Small intestine (tissue), 7 donors: ENCODE measurements around the gene DAGLB. TPM values are rescaled to one million over a fixed set of nuclear protein-coding genes. Genes with fewer than 3 reads are reported as not detected.
"Not testable (repeated sequence)": the region's sequence is repeated elsewhere in the genome, so short reads cannot be mapped to it uniquely, and the experiment has no call there.

Experiments used
- DNase-seq, 2 donors: peaks; one replicate each; pipeline versions ENCODE4 v3.0.0 to v3.0.0-alpha.2; 2013
- FAIRE-seq: peaks from 2 replicates; lab custom pipeline; 2012; peaks lifted over from hg19 to GRCh38; lab: Jason Lieb, UNC
- H3K27ac ChIP-seq, 3 donors: one replicate each; pipeline ENCODE4 v1.5.1; 2013; ENCODE audit warnings: low read length in 2 of 3, mild to moderate bottlenecking in 2 of 3, control low read depth in 1 of 3, inconsistent platforms in 1 of 3, low read depth in 1 of 3, moderate library complexity in 1 of 3
- H3K27me3 ChIP-seq, 3 donors: one replicate each; pipeline ENCODE4 v1.6.1; 2013; ENCODE audit warnings: low read length in 3 of 3, inconsistent platforms in 1 of 3; ENCODE audit not compliant: control insufficient read depth in 3 of 3, insufficient read depth in 3 of 3
- H3K36me3 ChIP-seq, 3 donors: one replicate each; pipeline ENCODE4 v1.6.1; 2013; ENCODE audit warnings: low read length in 3 of 3, inconsistent platforms in 1 of 3, low read depth in 1 of 3, mild to moderate bottlenecking in 1 of 3, moderate library complexity in 1 of 3; ENCODE audit not compliant: control insufficient read depth in 3 of 3, insufficient read depth in 2 of 3
- H3K4me1 ChIP-seq, 3 donors: one replicate each; pipeline ENCODE4 v1.6.1; 2013; ENCODE audit warnings: low read length in 2 of 3, inconsistent platforms in 1 of 3, low read depth in 1 of 3, mild to moderate bottlenecking in 1 of 3, moderate library complexity in 1 of 3; ENCODE audit not compliant: control insufficient read depth in 3 of 3, insufficient read depth in 2 of 3
- H3K4me3 ChIP-seq, 3 donors: one replicate each; pipeline ENCODE4 v1.5.1; 2013; ENCODE audit warnings: low read length in 3 of 3, control low read depth in 1 of 3, inconsistent platforms in 1 of 3, low read depth in 1 of 3, mild to moderate bottlenecking in 1 of 3, moderate library complexity in 1 of 3
- H3K9me3 ChIP-seq, 2 donors: one replicate each; pipeline ENCODE4 v1.6.1; 2013; ENCODE audit warnings: low read depth in 1 of 2, low read length in 1 of 2; ENCODE audit not compliant: control insufficient read depth in 2 of 2, insufficient read depth in 1 of 2
- whole genome bisulfite sequencing, 3 donors: extraction: QIAGEN DNeasy Blood & Tissue Kit; methylation state at CpG; one replicate each; pipeline ENCODE4 v1.1.7; 2013; 5-methylcytosine and 5-hydroxymethylcytosine counted together
- polyA plus RNA-seq, 4 donors: library from polyadenylated mRNA; stranded (reverse) in 3 of 4; unstranded in 1 of 4; fragments of 200-250 nt in 3 of 4; fragments of 120-200 nt in 1 of 4; gene quantifications; one replicate each; pipeline versions ENCODE4 v1.2.1 to v1.2.3, GENCODE V29; 2013
- donor health status: healthy with polysubstance abuse.
- donor health status: control.
- donor health status: control.
- donor health status: Bipolar disorder and iron deficiency.
- donor health status: healthy.

The DAGLB gene
- polyA plus RNA-seq, 4 donors = 8.8 to 22.4 (median 19.1) TPM

GRCh38 chr7:6403907-6404306 is 43.8 kb downstream of the DAGLB start:
- H3K9me3 ChIP-seq = no peaks in the 10 kb centered on the region
- no peak for FAIRE-seq
- peaks cover 30 to 79% (median 33%) of the 10 kb centered on the region in 3 donors for H3K36me3 ChIP-seq
- DNase-seq = no peak
- no peak overlapping the region for H3K27ac ChIP-seq
- WGBS, 3 donors = 84 to 93% (median 91%) methylated on average over 7 of the region's 7 CpGs
- H3K4me3 ChIP-seq = no peak overlapping the region
- H3K27me3 ChIP-seq = no peaks in the 10 kb centered on the region
- H3K4me1 ChIP-seq = peaks cover 0 to 4% (median 0%) of the 10 kb centered on the region in 3 donors

- WGBS, 3 donors = 94 to 97% (median 95%) methylated on average over 13 of the region's 13 CpGs
- Histone ChIP-seq H3K4me3 (no peak overlapping the region), H3K36me3 (peaks cover 28 to 74% (median 30%) of the 10 kb centered on the region in 3 donors), H3K9me3 (no peaks in the 10 kb centered on the region), H3K27me3 (no peaks in the 10 kb centered on the region), H3K27ac (no peak overlapping the region), H3K4me1 (peaks cover 0 to 7% (median 3%) of the 10 kb centered on the region in 3 donors)
- DNase-seq (no peak), FAIRE-seq (no peak)
These were observed 45.0 kb downstream of the DAGLB start for GRCh38 chr7:6402741-6403140.

GRCh38 chr7:6402041-6402440 is 45.7 kb downstream of the DAGLB start:
- H3K4me1 ChIP-seq = peaks cover 0 to 7% (median 3%) of the 10 kb centered on the region in 3 donors

GRCh38 chr7:6401536-6401935 is 46.2 kb downstream of the DAGLB start:
- Histone ChIP-seq H3K9me3 (no peaks in the 10 kb centered on the region), H3K27me3 (no peaks in the 10 kb centered on the region), H3K4me1 (peaks cover 0 to 7% (median 3%) of the 10 kb centered on the region in 3 donors), H3K27ac (no peak overlapping the region), H3K4me3 (no peak overlapping the region), H3K36me3 (peaks cover 24 to 63% (median 24%) of the 10 kb centered on the region in 3 donors)
- FAIRE-seq (no peak), DNase-seq (no peak)
- 93% methylated on average over 10 of the region's 10 CpGs for WGBS, 3 donors

More at GRCh38 chr7:6402041-6402440, 45.7 kb downstream of the DAGLB start:
- no peak overlapping the region for H3K27ac ChIP-seq
- DNase-seq (no peak), FAIRE-seq (no peak)
- H3K9me3 ChIP-seq = no peaks in the 10 kb centered on the region
- no peaks in the 10 kb centered on the region for H3K27me3 ChIP-seq
- H3K4me3 ChIP-seq = no peak overlapping the region
- peaks cover 25 to 68% (median 25%) of the 10 kb centered on the region in 3 donors for H3K36me3 ChIP-seq
- WGBS, 3 donors = 89 to 96% (median 91%) methylated on average over 17 of the region's 17 CpGs

- 89 to 93% (median 91%) methylated on average over 19 of the region's 19 CpGs for WGBS, 3 donors
- H3K4me3 ChIP-seq, H3K27ac ChIP-seq, H3K9me3 ChIP-seq, H3K27me3 ChIP-seq, FAIRE-seq, DNase-seq, H3K4me1 ChIP-seq: not testable (repeated sequence)
- peaks cover 18 to 66% (median 19%) of the 10 kb centered on the region in 3 donors for H3K36me3 ChIP-seq
These were observed 47.3 kb downstream of the DAGLB start for GRCh38 chr7:6400243-6401105.

GRCh38 chr7:6399351-6399750 is 48.4 kb downstream of the DAGLB start:
- WGBS, 3 donors = 85 to 90% (median 88%) methylated on average over 8 of the region's 8 CpGs
- H3K27me3 ChIP-seq = no peaks in the 10 kb centered on the region
- H3K27ac ChIP-seq = no peak overlapping the region
- DNase-seq (no peak), FAIRE-seq (no peak)
- peaks cover 15 to 64% (median 19%) of the 10 kb centered on the region in 3 donors for H3K36me3 ChIP-seq
- H3K4me3 ChIP-seq = no peak overlapping the region
- no peaks in the 10 kb centered on the region for H3K9me3 ChIP-seq
- peaks cover 2 to 9% (median 6%) of the 10 kb centered on the region in 3 donors for H3K4me1 ChIP-seq

GRCh38 chr7:6398943-6399342 is 48.8 kb downstream of the DAGLB start:
- Histone ChIP-seq H3K27me3 (no peaks in the 10 kb centered on the region), H3K27ac (no peak overlapping the region), H3K4me3 (no peak overlapping the region), H3K36me3 (peaks cover 13 to 61% (median 17%) of the 10 kb centered on the region in 3 donors), H3K9me3 (no peaks in the 10 kb centered on the region), H3K4me1 (peaks cover 5 to 14% (median 7%) of the 10 kb centered on the region in 3 donors)
- FAIRE-seq = no peak
- 49 to 63% (median 55%) methylated on average over 12 of the region's 12 CpGs for WGBS, 3 donors
- DNase-seq = no peak

- H3K9me3 ChIP-seq, H3K27ac ChIP-seq, DNase-seq, H3K27me3 ChIP-seq, FAIRE-seq, H3K4me3 ChIP-seq: not testable (repeated sequence)
- H3K36me3 ChIP-seq = peaks cover 9 to 60% (median 12%) of the 10 kb centered on the region in 3 donors
- peaks cover 9 to 20% (median 11%) of the 10 kb centered on the region in 3 donors for H3K4me1 ChIP-seq
- 77 to 81% (median 79%) methylated on average over 15 of the region's 15 CpGs for WGBS, 3 donors
These were observed 49.8 kb downstream of the DAGLB start for GRCh38 chr7:6397759-6398495.
